ENCODE measurements around the gene DNAAF9.
"Not testable (repeated sequence)": the region's sequence is repeated elsewhere in the genome, so short reads cannot be mapped to it uniquely, and the experiment has no call there.

The DNAAF9 gene

DNA sequence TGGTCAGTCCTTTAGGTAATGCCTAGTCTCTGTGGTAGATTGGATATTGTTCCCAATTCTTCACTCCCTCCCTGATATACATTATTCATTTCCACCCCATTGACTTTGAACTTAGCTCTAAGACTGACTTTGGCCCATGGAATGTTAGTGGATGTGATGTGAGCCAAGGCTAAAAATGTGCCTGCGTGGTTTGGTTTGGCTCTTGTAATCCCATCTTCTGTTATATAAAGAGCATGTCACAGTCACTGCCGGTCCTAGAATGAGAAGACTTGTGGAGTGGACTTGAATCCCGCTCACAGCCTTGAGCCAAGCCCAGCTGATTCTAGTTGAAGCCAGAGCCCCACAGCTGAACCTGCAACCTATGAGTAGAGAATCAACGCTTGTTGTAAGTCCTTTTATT is 23.6 kb upstream of the DNAAF9 start:
- TF ChIP-seq TOX (CRISPR knock-in tag; IDR thresholded peaks at IDR 0.05; ENCODE audit: borderline replicate concordance) = no peak
- TF ChIP-seq, protein P1, sequence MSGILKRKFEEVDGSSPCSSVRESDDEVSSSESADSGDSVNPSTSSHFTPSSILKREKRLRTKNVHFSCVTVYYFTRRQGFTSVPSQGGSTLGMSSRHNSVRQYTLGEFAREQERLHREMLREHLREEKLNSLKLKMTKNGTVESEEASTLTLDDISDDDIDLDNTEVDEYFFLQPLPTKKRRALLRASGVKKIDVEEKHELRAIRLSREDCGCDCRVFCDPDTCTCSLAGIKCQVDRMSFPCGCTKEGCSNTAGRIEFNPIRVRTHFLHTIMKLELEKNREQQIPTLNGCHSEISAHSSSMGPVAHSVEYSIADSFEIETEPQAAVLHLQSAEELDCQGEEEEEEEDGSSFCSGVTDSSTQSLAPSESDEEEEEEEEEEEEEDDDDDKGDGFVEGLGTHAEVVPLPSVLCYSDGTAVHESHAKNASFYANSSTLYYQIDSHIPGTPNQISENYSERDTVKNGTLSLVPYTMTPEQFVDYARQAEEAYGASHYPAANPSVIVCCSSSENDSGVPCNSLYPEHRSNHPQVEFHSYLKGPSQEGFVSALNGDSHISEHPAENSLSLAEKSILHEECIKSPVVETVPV (CRISPR knock-in tag; IDR thresholded peaks at IDR 0.05) = no peak
- no peak for TF ChIP-seq PPARA (CRISPR knock-in tag; IDR thresholded peaks at IDR 0.05; ENCODE audit: borderline replicate concordance)
- TF ChIP-seq ZFP3 (CRISPR knock-in tag; IDR thresholded peaks at IDR 0.05) = no peak
- TF ChIP-seq, protein P2, sequence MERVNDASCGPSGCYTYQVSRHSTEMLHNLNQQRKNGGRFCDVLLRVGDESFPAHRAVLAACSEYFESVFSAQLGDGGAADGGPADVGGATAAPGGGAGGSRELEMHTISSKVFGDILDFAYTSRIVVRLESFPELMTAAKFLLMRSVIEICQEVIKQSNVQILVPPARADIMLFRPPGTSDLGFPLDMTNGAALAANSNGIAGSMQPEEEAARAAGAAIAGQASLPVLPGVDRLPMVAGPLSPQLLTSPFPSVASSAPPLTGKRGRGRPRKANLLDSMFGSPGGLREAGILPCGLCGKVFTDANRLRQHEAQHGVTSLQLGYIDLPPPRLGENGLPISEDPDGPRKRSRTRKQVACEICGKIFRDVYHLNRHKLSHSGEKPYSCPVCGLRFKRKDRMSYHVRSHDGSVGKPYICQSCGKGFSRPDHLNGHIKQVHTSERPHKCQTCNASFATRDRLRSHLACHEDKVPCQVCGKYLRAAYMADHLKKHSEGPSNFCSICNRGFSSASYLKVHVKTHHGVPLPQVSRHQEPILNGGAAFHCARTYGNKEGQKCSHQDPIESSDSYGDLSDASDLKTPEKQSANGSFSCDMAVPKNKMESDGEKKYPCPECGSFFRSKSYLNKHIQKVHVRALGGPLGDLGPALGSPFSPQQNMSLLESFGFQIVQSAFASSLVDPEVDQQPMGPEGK (CRISPR knock-in tag; IDR thresholded peaks at IDR 0.05; ENCODE audit: borderline replicate concordance) = no peak
- no peak for TF ChIP-seq ZNF565 (CRISPR knock-in tag; conservative IDR thresholded peaks at IDR 0.05; ENCODE audit: low read depth)
- no peak for TF ChIP-seq BACH2 (CRISPR knock-in tag; IDR thresholded peaks at IDR 0.05; ENCODE audit: borderline replicate concordance)
- no peak for TF ChIP-seq CSDC2 (CRISPR knock-in tag; IDR thresholded peaks at IDR 0.05)
- TF ChIP-seq, protein P3, sequence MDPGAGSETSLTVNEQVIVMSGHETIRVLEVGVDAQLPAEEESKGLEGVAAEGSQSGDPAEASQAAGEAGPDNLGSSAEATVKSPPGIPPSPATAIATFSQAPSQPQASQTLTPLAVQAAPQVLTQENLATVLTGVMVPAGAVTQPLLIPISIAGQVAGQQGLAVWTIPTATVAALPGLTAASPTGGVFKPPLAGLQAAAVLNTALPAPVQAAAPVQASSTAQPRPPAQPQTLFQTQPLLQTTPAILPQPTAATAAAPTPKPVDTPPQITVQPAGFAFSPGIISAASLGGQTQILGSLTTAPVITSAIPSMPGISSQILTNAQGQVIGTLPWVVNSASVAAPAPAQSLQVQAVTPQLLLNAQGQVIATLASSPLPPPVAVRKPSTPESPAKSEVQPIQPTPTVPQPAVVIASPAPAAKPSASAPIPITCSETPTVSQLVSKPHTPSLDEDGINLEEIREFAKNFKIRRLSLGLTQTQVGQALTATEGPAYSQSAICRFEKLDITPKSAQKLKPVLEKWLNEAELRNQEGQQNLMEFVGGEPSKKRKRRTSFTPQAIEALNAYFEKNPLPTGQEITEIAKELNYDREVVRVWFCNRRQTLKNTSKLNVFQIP (CRISPR knock-in tag; IDR thresholded peaks at IDR 0.05; ENCODE audit: borderline replicate concordance, low read depth) = no peak
- no peak for TF ChIP-seq ZNF8 (CRISPR knock-in tag; IDR thresholded peaks at IDR 0.05)
- TF ChIP-seq SNAI2 (CRISPR knock-in tag; IDR thresholded peaks at IDR 0.05) = no peak
- no peak for TF ChIP-seq ZNF70 (CRISPR knock-in tag; IDR thresholded peaks at IDR 0.05)
- TF ChIP-seq TCF4 (CRISPR knock-in tag; IDR thresholded peaks at IDR 0.05; ENCODE audit: borderline replicate concordance) = no peak
- TF ChIP-seq ZFP30 (CRISPR knock-in tag; IDR thresholded peaks at IDR 0.05) = no peak
- TF ChIP-seq, protein P4, sequence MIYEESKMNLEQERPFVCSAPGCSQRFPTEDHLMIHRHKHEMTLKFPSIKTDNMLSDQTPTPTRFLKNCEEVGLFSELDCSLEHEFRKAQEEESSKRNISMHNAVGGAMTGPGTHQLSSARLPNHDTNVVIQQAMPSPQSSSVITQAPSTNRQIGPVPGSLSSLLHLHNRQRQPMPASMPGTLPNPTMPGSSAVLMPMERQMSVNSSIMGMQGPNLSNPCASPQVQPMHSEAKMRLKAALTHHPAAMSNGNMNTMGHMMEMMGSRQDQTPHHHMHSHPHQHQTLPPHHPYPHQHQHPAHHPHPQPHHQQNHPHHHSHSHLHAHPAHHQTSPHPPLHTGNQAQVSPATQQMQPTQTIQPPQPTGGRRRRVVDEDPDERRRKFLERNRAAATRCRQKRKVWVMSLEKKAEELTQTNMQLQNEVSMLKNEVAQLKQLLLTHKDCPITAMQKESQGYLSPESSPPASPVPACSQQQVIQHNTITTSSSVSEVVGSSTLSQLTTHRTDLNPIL (CRISPR knock-in tag; IDR thresholded peaks at IDR 0.05; ENCODE audit: low read depth) = no peak
- TF ChIP-seq ESRRG (CRISPR knock-in tag; IDR thresholded peaks at IDR 0.05) = no peak
- TF ChIP-seq OSR1 (CRISPR knock-in tag; IDR thresholded peaks at IDR 0.05) = no peak
- ATAC-seq = no peak

DNA sequence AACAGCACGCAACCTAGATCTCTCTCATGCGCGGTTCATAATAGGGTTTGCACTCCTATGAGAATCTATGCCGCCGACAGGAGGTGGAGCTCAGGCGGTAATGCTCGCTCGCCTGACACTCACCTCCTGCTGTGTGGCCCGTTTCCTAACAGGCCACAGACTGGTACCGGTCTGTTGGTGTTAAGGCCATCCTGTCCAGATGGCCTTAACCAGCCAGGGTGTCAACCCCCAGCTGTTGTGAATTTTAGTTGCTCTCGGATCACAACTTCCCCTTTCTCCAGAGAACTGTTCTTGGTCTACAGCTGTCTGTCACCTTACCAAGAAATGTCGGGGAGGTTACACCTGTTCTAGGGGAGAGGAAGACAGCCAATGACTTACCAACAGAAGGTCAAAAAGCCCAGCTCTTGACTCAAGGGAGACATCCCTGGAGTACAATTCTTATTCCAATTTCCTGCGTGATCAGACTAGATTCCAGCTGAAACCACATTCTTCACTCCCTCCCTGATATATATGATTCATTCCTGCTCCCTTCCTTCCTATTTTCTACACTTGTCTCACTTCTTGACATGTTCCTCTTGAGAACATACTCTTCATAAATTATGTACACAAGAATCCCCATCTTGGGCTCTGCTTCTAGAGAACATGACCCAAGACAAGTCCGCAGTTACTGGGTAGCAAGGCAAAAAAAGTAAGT is 23.1 kb upstream of the DNAAF9 start:
- TF ChIP-seq ESRRG (CRISPR knock-in tag; IDR thresholded peaks at IDR 0.05) = no peak
- no peak for TF ChIP-seq TOX (CRISPR knock-in tag; IDR thresholded peaks at IDR 0.05; ENCODE audit: borderline replicate concordance)
- TF ChIP-seq, protein P4 (CRISPR knock-in tag; IDR thresholded peaks at IDR 0.05; ENCODE audit: low read depth) = no peak
- no peak for TF ChIP-seq CSDC2 (CRISPR knock-in tag; IDR thresholded peaks at IDR 0.05)
- no peak for TF ChIP-seq BACH2 (CRISPR knock-in tag; IDR thresholded peaks at IDR 0.05; ENCODE audit: borderline replicate concordance)
- no peak for TF ChIP-seq RARB (CRISPR knock-in tag; IDR thresholded peaks at IDR 0.05)
- TF ChIP-seq, protein P5, sequence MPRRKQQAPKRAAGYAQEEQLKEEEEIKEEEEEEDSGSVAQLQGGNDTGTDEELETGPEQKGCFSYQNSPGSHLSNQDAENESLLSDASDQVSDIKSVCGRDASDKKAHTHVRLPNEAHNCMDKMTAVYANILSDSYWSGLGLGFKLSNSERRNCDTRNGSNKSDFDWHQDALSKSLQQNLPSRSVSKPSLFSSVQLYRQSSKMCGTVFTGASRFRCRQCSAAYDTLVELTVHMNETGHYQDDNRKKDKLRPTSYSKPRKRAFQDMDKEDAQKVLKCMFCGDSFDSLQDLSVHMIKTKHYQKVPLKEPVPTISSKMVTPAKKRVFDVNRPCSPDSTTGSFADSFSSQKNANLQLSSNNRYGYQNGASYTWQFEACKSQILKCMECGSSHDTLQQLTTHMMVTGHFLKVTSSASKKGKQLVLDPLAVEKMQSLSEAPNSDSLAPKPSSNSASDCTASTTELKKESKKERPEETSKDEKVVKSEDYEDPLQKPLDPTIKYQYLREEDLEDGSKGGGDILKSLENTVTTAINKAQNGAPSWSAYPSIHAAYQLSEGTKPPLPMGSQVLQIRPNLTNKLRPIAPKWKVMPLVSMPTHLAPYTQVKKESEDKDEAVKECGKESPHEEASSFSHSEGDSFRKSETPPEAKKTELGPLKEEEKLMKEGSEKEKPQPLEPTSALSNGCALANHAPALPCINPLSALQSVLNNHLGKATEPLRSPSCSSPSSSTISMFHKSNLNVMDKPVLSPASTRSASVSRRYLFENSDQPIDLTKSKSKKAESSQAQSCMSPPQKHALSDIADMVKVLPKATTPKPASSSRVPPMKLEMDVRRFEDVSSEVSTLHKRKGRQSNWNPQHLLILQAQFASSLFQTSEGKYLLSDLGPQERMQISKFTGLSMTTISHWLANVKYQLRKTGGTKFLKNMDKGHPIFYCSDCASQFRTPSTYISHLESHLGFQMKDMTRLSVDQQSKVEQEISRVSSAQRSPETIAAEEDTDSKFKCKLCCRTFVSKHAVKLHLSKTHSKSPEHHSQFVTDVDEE (CRISPR knock-in tag; IDR thresholded peaks at IDR 0.05) = no peak
- no peak for TF ChIP-seq ZNF70 (CRISPR knock-in tag; IDR thresholded peaks at IDR 0.05)
- ATAC-seq = no peak

DNA sequence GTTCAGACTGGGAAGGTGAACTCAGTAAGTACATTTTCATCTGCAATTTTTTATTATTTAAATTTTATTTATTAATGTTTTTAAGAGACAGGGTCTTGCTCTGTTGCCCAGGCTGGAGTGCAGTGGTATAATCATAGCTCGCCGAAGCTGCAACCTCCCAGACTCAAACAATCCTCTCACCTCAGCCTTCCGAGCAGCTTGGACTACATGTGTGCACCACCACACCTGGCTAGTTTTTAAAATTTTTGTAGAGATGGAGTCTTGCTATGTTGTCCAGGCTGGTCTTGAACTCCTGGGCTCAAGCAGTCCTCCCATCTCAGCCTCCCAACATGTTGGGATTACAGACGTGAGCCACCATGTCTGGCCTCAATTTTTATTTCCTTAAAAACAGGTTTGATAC is 19.3 kb upstream of the DNAAF9 start:
- ATAC-seq = not testable (repeated sequence)
